SU-DHL-6 (cell line): Measurements from ENCODE around the gene CSNK2A3.

ENCODE experiments used
- EZH2phosphoT487 ChIP-seq: fragments of 200-600 bp; sonication (generic), shearing (Covaris generic); conservative IDR thresholded peaks from 2 replicates; pipeline ENCODE4 v1.6.1; 2018; ENCODE audit warnings: mild to moderate bottlenecking, antibody characterized with exemption, low read length, moderate library complexity, mixed read lengths
- TF ChIP-seq, protein P1 (sequence below): fragments of 200-600 bp; sonication (generic); IDR thresholded peaks from one replicate; pipeline ENCODE4 v1.5.1; 2017; ENCODE audit warnings: antibody characterized with exemption, mild to moderate bottlenecking, low read length, moderate library complexity; ENCODE audit not compliant: insufficient read depth, poor library complexity, severe bottlenecking

DNA sequence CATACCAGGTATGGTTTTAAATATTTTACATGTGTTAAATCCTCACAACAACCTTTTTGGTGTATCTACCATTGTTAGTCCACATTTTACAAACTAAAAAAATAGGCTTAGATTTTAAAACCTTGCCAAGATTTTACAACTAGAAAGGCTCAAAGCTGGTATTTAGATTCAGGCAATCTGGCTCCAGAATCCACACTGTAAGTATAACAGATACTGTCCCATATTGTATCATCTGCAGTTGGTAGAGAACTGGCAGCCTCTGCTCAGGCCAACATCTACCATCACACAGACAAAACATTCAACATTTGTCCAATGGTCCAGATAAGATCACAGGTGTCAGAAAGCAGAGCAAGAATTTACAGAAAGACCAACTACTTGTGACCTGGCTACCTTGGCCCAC is 30.9 kb downstream of the CSNK2A3 start:
- TF ChIP-seq, protein P1, sequence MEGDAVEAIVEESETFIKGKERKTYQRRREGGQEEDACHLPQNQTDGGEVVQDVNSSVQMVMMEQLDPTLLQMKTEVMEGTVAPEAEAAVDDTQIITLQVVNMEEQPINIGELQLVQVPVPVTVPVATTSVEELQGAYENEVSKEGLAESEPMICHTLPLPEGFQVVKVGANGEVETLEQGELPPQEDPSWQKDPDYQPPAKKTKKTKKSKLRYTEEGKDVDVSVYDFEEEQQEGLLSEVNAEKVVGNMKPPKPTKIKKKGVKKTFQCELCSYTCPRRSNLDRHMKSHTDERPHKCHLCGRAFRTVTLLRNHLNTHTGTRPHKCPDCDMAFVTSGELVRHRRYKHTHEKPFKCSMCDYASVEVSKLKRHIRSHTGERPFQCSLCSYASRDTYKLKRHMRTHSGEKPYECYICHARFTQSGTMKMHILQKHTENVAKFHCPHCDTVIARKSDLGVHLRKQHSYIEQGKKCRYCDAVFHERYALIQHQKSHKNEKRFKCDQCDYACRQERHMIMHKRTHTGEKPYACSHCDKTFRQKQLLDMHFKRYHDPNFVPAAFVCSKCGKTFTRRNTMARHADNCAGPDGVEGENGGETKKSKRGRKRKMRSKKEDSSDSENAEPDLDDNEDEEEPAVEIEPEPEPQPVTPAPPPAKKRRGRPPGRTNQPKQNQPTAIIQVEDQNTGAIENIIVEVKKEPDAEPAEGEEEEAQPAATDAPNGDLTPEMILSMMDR = no peak
- TF ChIP-seq EZH2phosphoT487 = no peak
